ENCODE data around the gene ARSG. TPM values are rescaled to one million over a fixed set of nuclear protein-coding genes. Genes with fewer than 3 reads are reported as not detected.

The ARSG gene
- total and polyA plus RNA-seq, 2 of the 4 experiments (the other 2 are of a cell fraction), result 2.9 to 3.0 TPM

DNA sequence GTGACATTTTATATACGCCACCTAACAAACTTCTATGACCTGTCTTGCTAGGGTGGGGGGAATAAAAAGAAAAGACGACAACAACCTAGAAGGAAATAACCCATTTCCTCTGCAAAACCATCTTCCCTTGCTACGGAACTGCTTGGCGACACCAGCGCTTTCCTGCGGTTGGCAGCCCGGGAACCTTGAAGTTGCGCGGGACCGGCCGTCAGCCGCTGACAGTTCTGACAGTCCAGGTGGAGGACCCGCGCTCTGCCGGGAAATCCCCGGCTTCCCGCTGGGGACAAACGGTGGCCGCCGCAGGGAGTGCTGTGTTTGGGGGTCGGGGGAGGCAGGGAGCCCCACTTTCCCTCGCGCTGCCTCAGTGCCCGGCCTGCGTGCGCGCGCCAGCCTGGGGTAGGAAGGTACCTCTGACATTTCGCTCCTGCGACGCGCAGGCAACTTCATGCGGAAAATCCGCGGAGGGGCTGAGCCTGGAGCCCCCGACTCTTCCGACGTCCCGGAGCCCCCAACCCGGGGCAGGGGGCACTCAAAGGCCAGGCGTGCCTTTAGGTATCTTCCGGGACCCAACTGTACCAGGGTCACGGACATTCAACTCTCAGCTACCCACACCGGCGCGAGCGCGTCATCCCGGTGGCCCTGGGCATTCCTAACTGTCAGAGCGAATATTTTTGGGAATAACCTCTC lies 884 bp upstream of the ARSG start:
- dilution Hi-C loops (cut with HindIII; ENCODE audit: low sequenced_read_pairs, unreplicated experiment) (no loop called here), in situ Hi-C loops (cut with MboI; ENCODE audit: low sequenced_read_pairs) (no loop called here), intact Hi-C loops (cut with micrococcal nuclease) (loop anchor here (5.0 kb wide), 1 partner anchor 92 kb away; no protein-coding TSS in a partner anchor)
- Histone ChIP-seq H3K27me3 (ENCODE audit: control insufficient read depth, insufficient read depth, low read length) (peaks cover 22% of the 10 kb centered on the region), H2BK15ac (ENCODE audit: low read depth, low read length) (no peak overlapping the region), H3K14ac (replicated peaks; ENCODE audit: low read depth, low read length) (no peak overlapping the region), H2BK5ac (ENCODE audit: low read depth, low read length, poor library complexity, severe bottlenecking) (no peak overlapping the region), H3K79me1 (ENCODE audit: low read depth in 1 of 2, low read length in 2 of 2) (no peaks in the 10 kb centered on the region), H2AFZ (replicated peaks; ENCODE audit: low read length, poor library complexity) (peak overlapping the region; percentile 69), H2AK5ac (ENCODE audit: low read depth, low read length) (no peak overlapping the region), H3K36me3 (ENCODE audit: control insufficient read depth, insufficient read depth, low read length) (no peaks in the 10 kb centered on the region), H3K56ac (ENCODE audit: extremely low read depth, insufficient read depth, low read length) (no peak overlapping the region), H4K20me1 (ENCODE audit: insufficient read depth, low read length) (no peaks in the 10 kb centered on the region; the same call in 1 of the 2 replicates), H3K27ac (ENCODE audit: insufficient read depth, low read length) (no peak overlapping the region; the same call in 1 of the 2 replicates), H3K9me3 (ENCODE audit: control insufficient read depth, insufficient read depth, low read length) (no peaks in the 10 kb centered on the region), H3K23ac (ENCODE audit: low read depth, low read length) (no peak overlapping the region), H2BK120ac (ENCODE audit: low read depth, low read length) (no peak overlapping the region; the same call in 1 of the 2 replicates), H3K4me2 (ENCODE audit: low read depth, low read length) (peak overlapping the region; percentile 51), H2BK20ac (ENCODE audit: low read depth, low read length) (no peak overlapping the region), H3K4ac (ENCODE audit: low read depth, low read length) (no peak overlapping the region), H3K9me1 (ENCODE audit: insufficient read depth, low read length) (no peaks in the 10 kb centered on the region), H4K91ac (ENCODE audit: insufficient read depth, low read depth, low read length) (no peak overlapping the region), H3K4me1 (ENCODE audit: control insufficient read depth, insufficient read depth, low read length) (peaks cover 3% of the 10 kb centered on the region), H4K5ac (ENCODE audit: low read depth, low read length) (no peak overlapping the region), H4K8ac (ENCODE audit: low read depth in 2 of 2, low read length in 2 of 2) (no peak overlapping the region), H3K4me3 (ENCODE audit: insufficient read depth, low read depth, low read length) (peak overlapping the region; percentile 23), H3K9ac (ENCODE audit: low read depth, low read length) (peak overlapping the region; percentile 10; the same call in 1 of the 2 replicates), H2AK9ac (replicated peaks; ENCODE audit: low read depth, low read length, poor library complexity) (peak overlapping the region; percentile 77), H3K18ac (ENCODE audit: low read depth, low read length) (no peak overlapping the region)
- POLR2A ChIA-PET (ENCODE audit: unreplicated experiment), result interaction anchor here (1.7 kb wide), 1 partner anchor 108 kb away, joined by 4 read pairs; no protein-coding TSS in a partner anchor
- CTCF ChIA-PET, result interaction anchor here (0.5 to 3.2 kb wide), 2 partner anchors 109 to 118 kb away, joined by 3 to 9 read pairs; no protein-coding TSS in a partner anchor
- TF ChIP-seq NFE2L2 (IDR thresholded peaks at IDR 0.05; ENCODE audit: low read depth, low read length), result no peak
- no peak for TF ChIP-seq SMC3 (IDR thresholded peaks at IDR 0.05; ENCODE audit: low read depth, low read length)
- TF ChIP-seq MAZ (IDR thresholded peaks at IDR 0.05; ENCODE audit: borderline replicate concordance, low read depth, low read length), result no peak
- TF ChIP-seq, protein P1, sequence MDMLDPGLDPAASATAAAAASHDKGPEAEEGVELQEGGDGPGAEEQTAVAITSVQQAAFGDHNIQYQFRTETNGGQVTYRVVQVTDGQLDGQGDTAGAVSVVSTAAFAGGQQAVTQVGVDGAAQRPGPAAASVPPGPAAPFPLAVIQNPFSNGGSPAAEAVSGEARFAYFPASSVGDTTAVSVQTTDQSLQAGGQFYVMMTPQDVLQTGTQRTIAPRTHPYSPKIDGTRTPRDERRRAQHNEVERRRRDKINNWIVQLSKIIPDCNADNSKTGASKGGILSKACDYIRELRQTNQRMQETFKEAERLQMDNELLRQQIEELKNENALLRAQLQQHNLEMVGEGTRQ (IDR thresholded peaks at IDR 0.05; ENCODE audit: low read depth, low read length), result no peak
- no peak for TF ChIP-seq RAD21 (IDR thresholded peaks at IDR 0.05; ENCODE audit: low read length)
- TF ChIP-seq, protein P2, sequence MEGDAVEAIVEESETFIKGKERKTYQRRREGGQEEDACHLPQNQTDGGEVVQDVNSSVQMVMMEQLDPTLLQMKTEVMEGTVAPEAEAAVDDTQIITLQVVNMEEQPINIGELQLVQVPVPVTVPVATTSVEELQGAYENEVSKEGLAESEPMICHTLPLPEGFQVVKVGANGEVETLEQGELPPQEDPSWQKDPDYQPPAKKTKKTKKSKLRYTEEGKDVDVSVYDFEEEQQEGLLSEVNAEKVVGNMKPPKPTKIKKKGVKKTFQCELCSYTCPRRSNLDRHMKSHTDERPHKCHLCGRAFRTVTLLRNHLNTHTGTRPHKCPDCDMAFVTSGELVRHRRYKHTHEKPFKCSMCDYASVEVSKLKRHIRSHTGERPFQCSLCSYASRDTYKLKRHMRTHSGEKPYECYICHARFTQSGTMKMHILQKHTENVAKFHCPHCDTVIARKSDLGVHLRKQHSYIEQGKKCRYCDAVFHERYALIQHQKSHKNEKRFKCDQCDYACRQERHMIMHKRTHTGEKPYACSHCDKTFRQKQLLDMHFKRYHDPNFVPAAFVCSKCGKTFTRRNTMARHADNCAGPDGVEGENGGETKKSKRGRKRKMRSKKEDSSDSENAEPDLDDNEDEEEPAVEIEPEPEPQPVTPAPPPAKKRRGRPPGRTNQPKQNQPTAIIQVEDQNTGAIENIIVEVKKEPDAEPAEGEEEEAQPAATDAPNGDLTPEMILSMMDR (conservative IDR thresholded peaks at IDR 0.05; ENCODE audit: low read depth, low read length), result no peak
- TF ChIP-seq FOS (IDR thresholded peaks at IDR 0.05; ENCODE audit: low read depth, low read length), result no peak
- TF ChIP-seq RCOR1 (IDR thresholded peaks at IDR 0.05; ENCODE audit: insufficient replicate concordance, low read length), result no peak
- no peak for TF ChIP-seq MAFK (IDR thresholded peaks at IDR 0.05; ENCODE audit: low read depth, low read length)
- no peak for TF ChIP-seq BHLHE40 (IDR thresholded peaks at IDR 0.05; ENCODE audit: low read depth, low read length)
- no peak for TF ChIP-seq CHD1 (IDR thresholded peaks at IDR 0.05; ENCODE audit: low read depth, low read length)
- TF ChIP-seq POLR2A (IDR thresholded peaks at IDR 0.05; ENCODE audit: low read depth, low read length), result no peak
- TF ChIP-seq MXI1 (IDR thresholded peaks at IDR 0.05; ENCODE audit: borderline replicate concordance, low read depth, low read length), result no peak
- no peak for TF ChIP-seq CEBPB (IDR thresholded peaks at IDR 0.05; ENCODE audit: low read depth, low read length)
- TF ChIP-seq, protein P3, sequence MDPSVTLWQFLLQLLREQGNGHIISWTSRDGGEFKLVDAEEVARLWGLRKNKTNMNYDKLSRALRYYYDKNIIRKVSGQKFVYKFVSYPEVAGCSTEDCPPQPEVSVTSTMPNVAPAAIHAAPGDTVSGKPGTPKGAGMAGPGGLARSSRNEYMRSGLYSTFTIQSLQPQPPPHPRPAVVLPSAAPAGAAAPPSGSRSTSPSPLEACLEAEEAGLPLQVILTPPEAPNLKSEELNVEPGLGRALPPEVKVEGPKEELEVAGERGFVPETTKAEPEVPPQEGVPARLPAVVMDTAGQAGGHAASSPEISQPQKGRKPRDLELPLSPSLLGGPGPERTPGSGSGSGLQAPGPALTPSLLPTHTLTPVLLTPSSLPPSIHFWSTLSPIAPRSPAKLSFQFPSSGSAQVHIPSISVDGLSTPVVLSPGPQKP (IDR thresholded peaks at IDR 0.05; ENCODE audit: borderline replicate concordance, low read depth, low read length), result no peak
- DNase-seq (no peak), ATAC-seq (ENCODE audit: low read depth) (no peak)
- 5% methylated on average over 8 of the region's 50 CpGs; no CpG with 5 or more reads in 1 of the 2 experiments for WGBS, 2 experiments (ENCODE audit: extremely low coverage in 2 of 2, insufficient read length in 1 of 2)
- BruUV-seq (replicated peaks), result no TSS peak

Data from IMR-90 (cell line).